Mucosa of descending colon (tissue), 3 donors: ENCODE results near the gene PIGW. TPM values are rescaled to one million over a fixed set of nuclear protein-coding genes. Genes with fewer than 3 reads are reported as not detected.

Experiments used
- ATAC-seq: fragments of 200-7000 bp; cut with Tn5 transposase; one replicate; pipeline ENCODE4 v1.9.1; 2020; ENCODE audit warnings: mild to moderate bottlenecking, moderate library complexity
- DNase-seq, 3 donors: peaks; one replicate each; pipeline ENCODE4 v3.0.0-alpha.2; 2020
- H3K36me3 ChIP-seq: fragments of 200-600 bp; one replicate; pipeline ENCODE4 v1.8.0; 2021; ENCODE audit warnings: low read depth, mild to moderate bottlenecking
- H3K4me1 ChIP-seq: fragments of 200-600 bp; one replicate; pipeline ENCODE4 v1.8.0; 2021; ENCODE audit warnings: low read depth, mild to moderate bottlenecking
- H3K4me3 ChIP-seq: fragments of 200-600 bp; one replicate; pipeline ENCODE4 v1.8.0; 2021; ENCODE audit warnings: mild to moderate bottlenecking
- H3K9me3 ChIP-seq: fragments of 200-600 bp; one replicate; pipeline ENCODE4 v1.8.0; 2021; ENCODE audit warnings: mild to moderate bottlenecking
- intact Hi-C, 2 donors: fragments of 100-400 bp; cut with DNase I in 1 of 2; cut with micrococcal nuclease in 1 of 2; formaldehyde crosslinking; loops; one replicate each; pipeline versions ENCODE4 v1.11.0 to v1.11.1; 2022; cut with DNase I, micrococcal nuclease
- total RNA-seq, 3 donors: library from RNA; stranded (reverse); fragmentation: NEBNext Ultra II Directional in 2 of 3; extraction: Animal tissue kit (Norgen Biotek cat#: 25700) in 2 of 3; gene quantifications; one replicate each; pipeline versions ENCODE4 v1.2.1 to v1.2.4, GENCODE V29; 2021 to 2023
- TF ChIP-seq, protein P1 (sequence below): fragments of 200-600 bp; IDR thresholded peaks from one replicate; pipeline ENCODE4 v1.8.0; 2022; ENCODE audit warnings: antibody characterized with exemption, mild to moderate bottlenecking
- donor health status: DM: no; HTN: no; CAD: no; lungs with moderate emphysema.
- donor health status: DM: no; HTN: no; CAD: no.
- donor health status: DM: no; HTN: yes; CAD: no.

Gene PIGW
- total RNA-seq, 3 donors from 2014 or later: 4.6 to 10.2 (median 7.0) TPM

DNA sequence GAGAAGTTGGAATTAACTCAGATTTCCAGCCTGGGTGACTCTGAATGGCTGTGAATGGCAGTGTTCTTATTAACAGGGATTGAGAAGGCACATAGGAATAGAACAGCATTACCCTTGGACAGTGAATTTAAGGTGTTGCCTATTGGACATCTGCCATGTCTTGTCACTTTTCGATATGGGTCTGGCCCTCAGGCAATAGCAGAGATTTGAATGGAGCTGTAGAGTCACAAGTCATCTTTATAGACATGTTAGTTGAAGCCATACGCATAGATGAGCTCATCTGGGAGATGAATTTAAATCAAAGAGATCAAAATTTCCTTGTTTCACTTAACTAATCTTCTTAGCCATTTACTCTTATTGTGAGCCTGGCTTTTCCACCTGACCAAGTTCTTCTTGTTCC lies 42.0 kb downstream of the PIGW start:
- Histone ChIP-seq H3K4me3 (no peak overlapping the region), H3K36me3 (peaks cover 13% of the 10 kb centered on the region), H3K9me3 (no peaks in the 10 kb centered on the region), H3K4me1 (no peaks in the 10 kb centered on the region)
- ATAC-seq (no peak), DNase-seq (no peak)
- intact Hi-C loops: no loop called here
- TF ChIP-seq, protein P1, sequence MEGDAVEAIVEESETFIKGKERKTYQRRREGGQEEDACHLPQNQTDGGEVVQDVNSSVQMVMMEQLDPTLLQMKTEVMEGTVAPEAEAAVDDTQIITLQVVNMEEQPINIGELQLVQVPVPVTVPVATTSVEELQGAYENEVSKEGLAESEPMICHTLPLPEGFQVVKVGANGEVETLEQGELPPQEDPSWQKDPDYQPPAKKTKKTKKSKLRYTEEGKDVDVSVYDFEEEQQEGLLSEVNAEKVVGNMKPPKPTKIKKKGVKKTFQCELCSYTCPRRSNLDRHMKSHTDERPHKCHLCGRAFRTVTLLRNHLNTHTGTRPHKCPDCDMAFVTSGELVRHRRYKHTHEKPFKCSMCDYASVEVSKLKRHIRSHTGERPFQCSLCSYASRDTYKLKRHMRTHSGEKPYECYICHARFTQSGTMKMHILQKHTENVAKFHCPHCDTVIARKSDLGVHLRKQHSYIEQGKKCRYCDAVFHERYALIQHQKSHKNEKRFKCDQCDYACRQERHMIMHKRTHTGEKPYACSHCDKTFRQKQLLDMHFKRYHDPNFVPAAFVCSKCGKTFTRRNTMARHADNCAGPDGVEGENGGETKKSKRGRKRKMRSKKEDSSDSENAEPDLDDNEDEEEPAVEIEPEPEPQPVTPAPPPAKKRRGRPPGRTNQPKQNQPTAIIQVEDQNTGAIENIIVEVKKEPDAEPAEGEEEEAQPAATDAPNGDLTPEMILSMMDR: no peak

DNA sequence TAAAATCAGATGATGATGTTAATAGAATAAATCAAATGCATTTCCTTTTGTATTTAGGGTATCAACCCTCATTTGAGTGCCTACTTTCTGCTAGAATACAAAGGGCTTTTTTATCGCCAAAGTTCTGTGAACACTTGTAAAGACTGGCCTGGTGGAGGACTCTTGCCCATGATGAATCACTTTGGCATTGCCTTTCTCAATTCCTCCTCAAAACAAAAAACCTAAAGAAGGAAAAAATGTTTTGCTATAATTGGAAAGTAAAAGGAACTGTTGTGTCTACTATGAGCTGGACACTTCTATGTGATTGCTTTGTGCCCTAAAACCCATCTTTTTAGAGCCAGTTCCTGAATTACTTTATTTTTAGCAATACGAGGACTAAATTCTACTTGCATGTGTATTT lies 43.9 kb downstream of the PIGW start:
- intact Hi-C loops: no loop called here
- peaks cover 14% of the 10 kb centered on the region for H3K36me3 ChIP-seq
- H3K4me1 ChIP-seq: no peaks in the 10 kb centered on the region
- H3K4me3 ChIP-seq: no peak overlapping the region
- H3K9me3 ChIP-seq: no peaks in the 10 kb centered on the region
- TF ChIP-seq, protein P1: no peak
- no peak for DNase-seq
- no peak for ATAC-seq

DNA sequence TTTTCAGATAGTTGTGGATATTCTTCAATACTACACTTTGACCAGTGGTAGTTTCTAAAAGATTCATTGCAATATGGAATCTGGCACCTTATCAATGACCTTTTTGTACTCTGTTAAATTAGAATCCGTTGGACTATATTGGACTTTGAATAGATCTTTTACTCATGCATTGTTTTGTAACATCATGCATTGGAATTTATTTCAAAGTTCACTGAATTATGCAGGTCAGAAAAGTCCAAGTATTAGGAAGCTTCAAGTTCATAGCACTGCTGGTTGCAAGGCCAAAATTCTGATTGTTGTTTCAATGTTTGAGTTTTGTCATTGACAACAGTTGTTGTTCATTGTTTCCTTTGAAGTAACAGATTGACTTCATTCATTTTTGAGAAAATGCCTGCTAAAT lies 49.0 kb downstream of the PIGW start:
- H3K4me3 ChIP-seq: no peak overlapping the region
- H3K9me3 ChIP-seq: no peaks in the 10 kb centered on the region
- H3K4me1 ChIP-seq: no peaks in the 10 kb centered on the region
- H3K36me3 ChIP-seq: peaks cover 14% of the 10 kb centered on the region
- ATAC-seq: no peak
- no peak for DNase-seq
- TF ChIP-seq, protein P1: no peak
- intact Hi-C loops: no loop called here

DNA sequence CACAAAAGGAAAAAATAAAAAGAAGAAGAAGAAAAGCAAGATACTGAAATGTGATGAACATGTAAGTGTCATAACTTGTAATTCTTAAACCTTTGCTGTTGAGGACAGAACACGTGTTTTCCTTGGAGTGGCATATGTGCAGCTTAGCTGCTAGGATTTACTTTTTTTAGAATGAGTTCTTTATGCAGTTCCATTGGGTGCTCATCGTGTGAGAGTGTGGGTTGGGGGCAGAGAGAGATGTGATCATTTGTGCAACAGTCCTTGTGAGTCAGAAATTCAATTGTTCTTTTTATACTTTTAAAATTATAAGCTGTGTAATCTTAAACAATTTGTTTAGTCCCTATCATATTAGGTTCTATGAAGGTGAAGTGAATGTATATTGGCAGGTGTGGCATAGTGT lies 51.4 kb downstream of the PIGW start:
- DNase-seq (no peak), ATAC-seq (no peak)
- no peak overlapping the region for H3K4me3 ChIP-seq
- H3K4me1 ChIP-seq: peaks cover 1% of the 10 kb centered on the region
- H3K9me3 ChIP-seq: no peaks in the 10 kb centered on the region
- TF ChIP-seq, protein P1: no peak
- intact Hi-C loops: no loop called here
- H3K36me3 ChIP-seq: peaks cover 4% of the 10 kb centered on the region

Other genes with a start within 250 kb of the PIGW start
- 1 to 10 TPM in 1 of 3 donors, not detected in 2; 4.4 TPM for gene TBC1D3G, start 211.1 kb upstream of the PIGW start, total RNA-seq
- not detected for gene TBC1D3H, start 146.6 kb upstream of the PIGW start, total RNA-seq
- gene ZNHIT3, start 48.3 kb upstream of the PIGW start, total RNA-seq: 10 to 100 TPM; 19.8 to 28.0 (median 21.2) TPM
- 100 to 1,000 TPM in 1 of 3 donors, 10 to 100 TPM in 2; 67.5 to 103 (median 93.4) TPM for gene MYO19, start 119 bp upstream of the PIGW start, total RNA-seq
- gene GGNBP2, start 9.9 kb downstream of the PIGW start, total RNA-seq: 10 to 100 TPM; 80.4 to 93.4 (median 90.7) TPM
- gene DHRS11, start 56.9 kb downstream of the PIGW start, total RNA-seq: 100 to 1,000 TPM; 146 to 295 (median 162) TPM
- 10 to 100 TPM in 1 of 3 donors, 1 to 10 TPM in 2; 8.2 to 12.8 (median 8.3) TPM for gene MRM1, start 66.6 kb downstream of the PIGW start, total RNA-seq